ENCODE measurements around the gene RRAGB.
"Not testable (repeated sequence)": the region's sequence is repeated elsewhere in the genome, so short reads cannot be mapped to it uniquely, and the experiment has no call there.

Gene RRAGB, protein sequence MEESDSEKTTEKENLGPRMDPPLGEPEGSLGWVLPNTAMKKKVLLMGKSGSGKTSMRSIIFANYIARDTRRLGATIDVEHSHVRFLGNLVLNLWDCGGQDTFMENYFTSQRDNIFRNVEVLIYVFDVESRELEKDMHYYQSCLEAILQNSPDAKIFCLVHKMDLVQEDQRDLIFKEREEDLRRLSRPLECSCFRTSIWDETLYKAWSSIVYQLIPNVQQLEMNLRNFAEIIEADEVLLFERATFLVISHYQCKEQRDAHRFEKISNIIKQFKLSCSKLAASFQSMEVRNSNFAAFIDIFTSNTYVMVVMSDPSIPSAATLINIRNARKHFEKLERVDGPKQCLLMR

DNA sequence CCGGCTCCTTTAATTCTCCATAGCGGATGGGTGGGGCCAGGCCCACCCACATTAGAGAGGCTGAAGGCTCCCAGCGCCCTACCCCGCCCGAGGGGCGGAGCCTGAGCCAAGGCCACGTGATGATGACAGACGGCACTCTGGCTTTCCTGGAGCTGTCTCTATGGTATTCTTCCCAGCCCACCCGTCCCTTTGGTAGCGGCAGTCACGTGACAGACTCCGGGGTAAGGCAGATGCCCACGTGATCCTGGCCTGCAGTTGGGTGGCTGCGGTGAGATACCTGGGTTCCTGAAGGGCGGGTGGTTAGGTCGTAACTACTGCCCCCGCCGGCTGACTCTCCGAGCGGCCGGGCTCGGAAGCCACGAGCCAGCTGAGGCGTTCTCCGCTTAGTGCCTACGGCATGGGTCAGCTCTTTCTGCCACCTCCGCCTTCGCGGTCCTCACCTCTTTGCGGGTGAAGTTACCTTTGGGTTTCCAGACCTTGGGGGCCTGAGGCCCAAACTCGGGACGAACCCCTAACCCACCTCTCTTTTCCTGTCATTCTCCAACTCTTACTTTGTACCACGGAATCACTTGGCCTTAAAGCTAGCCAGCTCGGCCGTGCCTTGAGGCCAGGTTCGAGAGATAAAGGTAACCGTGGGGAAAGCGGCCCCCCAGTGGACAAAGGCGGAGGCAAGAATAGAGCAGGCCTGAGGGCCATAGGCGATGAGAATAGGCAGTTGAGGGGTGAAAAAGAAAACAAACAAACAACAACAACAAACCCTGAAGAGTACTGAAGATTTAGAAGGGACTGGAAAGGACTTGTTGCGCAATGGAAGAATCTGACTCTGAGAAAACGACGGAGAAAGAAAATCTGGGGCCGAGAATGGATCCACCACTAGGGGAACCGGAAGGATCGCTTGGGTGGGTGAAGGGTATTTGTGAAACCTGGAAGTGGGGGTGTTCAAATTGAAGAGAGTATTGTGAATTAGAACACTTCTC lies at the start of gene RRAGB:
Gene RRAGB, plus strand, starts transcription at position 229 of the 977 bp plus-strand sequence. Its CDS starts 579 bp downstream, at position 808.
- peak; percentile 48 to 87 for DNase-seq

- DNase-seq, result no peak
Measured at GRCh38 chrX:55668084-55668483, 49.5 kb upstream of the RRAGB start.

DNA sequence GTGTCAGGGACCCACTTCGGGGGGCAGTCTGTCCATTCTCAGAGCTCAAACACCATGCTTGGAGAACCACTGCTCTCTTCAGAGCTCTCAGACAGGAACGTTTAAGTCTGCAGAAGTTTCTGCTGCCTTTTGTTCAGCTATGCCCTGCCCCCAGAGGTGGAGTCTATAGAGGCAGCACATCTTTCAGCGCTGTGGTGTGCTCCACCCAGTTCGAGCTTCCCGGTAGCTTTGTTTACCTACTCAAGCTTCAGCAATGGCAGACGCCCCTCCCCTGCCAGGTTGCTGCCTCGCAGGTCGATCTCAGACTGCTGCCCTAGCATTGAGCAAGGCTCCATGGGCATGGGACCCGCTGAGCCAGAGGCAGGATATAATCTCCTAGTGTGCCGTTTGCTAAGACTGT lies 29.0 kb upstream of the RRAGB start:
- DNase-seq, result not testable (repeated sequence)

- no peak for DNase-seq
Measured at GRCh38 chrX:55695227-55696018, 22.1 kb upstream of the RRAGB start.

- no peak for DNase-seq
Measured at GRCh38 chrX:55697381-55697780, 20.2 kb upstream of the RRAGB start.

DNA sequence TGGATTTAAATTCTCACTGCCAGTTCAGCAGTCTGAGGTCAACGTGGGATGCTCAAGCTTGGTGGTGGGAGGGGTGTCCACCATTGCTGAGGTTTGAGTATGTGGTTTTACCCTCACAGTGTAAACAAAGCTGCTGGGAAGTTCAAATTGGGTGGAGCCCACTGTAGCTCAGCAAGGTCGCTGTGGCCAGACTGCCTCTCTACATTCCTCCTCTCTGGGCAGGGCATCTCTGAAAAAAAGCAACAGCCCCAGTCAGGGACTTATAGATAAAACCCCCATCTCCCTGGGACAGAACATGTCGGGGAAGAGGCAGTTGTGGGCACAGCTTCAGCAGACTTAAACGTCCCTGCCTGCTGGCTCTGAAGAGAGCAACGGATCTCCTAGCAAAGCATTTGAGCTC lies 14.9 kb upstream of the RRAGB start:
- no peak for DNase-seq

DNA sequence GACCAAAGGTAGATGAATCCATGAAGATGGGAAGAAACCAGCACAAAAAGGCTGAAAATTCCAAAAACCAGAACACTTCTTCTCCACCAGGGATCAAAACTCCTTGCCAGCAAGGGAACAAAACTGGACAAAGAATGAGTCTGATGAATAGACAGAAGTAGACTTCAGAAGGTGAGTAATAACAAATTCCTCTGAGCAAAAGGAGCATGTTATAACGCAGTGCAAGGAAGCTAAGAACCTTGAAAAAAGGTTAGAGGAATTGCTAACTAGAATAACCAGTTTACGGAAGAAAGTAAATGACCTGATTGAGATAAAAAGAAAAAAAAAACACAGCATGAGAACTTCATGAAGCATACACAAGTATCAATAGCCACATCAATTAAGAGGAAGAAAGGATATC lies 14.1 kb upstream of the RRAGB start:
- DNase-seq, result not testable (repeated sequence)

DNA sequence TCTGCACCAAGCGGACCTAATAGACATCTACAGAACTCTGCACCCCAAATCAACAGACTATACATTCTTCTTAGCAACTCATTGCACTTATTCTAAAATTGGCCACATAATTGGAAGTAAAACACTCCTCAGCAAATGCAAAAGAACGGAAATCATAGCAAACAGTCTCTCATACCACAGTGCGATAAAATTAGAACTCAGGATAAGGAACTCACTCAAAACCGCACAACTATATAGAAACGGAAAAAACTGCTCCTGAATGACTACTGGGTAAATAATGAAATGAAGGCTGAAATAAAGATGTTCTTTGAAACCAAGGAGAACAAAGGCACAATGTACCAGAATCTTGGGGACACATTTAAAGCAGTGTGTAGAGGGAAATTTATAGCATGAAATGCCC lies 12.5 kb upstream of the RRAGB start:
- DNase-seq, result not testable (repeated sequence)

DNA sequence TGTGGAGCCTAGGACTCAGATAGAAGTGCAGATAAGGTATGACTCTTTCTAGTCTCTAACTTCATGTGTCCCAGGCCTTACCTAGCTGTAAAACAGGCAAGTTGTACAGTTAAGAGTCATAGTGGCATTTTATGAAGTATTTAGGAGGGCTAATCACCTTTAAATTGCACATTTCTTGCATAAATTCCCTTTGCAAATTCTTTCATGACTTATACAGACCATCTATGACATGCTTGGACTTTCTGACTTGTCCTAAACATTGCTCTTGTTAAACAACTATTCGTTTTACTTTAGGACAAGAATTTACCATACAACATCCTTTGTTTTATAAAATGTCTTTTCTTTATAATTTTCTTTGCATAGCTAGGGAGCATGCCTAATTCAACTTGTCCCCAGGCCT lies 7.8 kb upstream of the RRAGB start:
- DNase-seq, result no peak

DNA sequence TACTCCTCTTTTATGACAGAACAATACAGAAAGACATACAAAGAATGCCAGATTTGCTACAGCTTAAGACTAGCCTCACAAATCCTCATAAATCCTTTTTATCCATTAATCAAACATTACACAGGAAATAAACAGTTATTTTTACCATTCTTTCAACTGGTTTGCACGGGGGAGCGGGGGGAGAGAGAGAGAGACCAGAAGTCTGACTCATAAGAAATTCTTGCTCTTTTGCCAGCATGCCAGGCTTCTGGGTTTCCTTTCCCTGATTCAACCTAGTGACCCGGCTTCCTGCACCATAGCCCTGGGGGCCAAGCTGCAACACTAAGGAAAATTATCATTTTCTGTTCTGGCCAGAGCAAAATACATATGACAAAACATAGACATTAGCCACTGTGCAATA lies 6.8 kb upstream of the RRAGB start:
- no peak for DNase-seq

- no peak for DNase-seq
Measured at GRCh38 chrX:55713631-55714030, 3.9 kb upstream of the RRAGB start.

DNA sequence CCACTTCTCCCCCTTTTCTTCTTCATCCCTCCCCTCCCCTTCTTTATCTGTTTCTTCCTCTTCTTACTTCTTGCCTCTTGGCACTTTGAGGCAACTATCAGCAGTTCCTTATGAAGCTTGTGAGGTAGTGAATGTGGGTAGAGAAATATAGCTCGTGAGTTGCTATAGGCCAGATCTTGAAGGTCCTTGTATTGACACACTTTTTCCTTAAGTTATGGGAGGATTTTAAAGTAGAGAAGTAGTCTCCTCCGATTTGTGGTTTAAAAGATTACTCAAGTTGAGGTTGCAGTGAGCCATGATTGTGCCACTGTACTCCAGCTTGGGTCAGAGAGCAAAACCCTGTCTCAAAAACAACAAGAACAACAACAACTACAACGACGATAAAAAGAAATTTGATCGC lies 3.4 kb upstream of the RRAGB start:
- no peak for DNase-seq

GRCh38 chrX:55715847-55716246 lies 1.7 kb upstream of the RRAGB start:
- DNase-seq, result no peak

- no peak for DNase-seq
Measured at GRCh38 chrX:55716937-55717336, 612 bp upstream of the RRAGB start.

DNA sequence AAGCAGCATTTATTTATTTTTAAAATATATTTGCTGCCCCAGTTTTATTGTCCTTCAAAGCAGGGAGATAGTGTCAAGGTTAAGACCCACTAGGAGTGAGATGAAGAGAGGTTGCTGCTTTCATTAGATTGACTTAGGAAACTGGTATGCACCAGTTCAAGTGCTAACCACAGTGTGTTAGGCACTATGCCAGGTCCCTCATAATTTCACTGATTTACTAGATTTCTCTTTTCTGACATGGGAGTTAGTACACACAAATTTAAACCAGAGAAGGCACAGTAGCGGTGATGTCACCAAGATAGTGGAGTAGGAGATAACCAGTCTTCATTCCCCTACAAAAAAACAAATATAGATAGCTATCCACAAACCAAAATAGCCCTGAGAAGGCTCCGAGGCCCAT lies 14.3 kb downstream of the RRAGB start:
- DNase-seq, result no peak

GRCh38 chrX:55738969-55739368 lies 21.4 kb downstream of the RRAGB start:
- no peak for DNase-seq

DNA sequence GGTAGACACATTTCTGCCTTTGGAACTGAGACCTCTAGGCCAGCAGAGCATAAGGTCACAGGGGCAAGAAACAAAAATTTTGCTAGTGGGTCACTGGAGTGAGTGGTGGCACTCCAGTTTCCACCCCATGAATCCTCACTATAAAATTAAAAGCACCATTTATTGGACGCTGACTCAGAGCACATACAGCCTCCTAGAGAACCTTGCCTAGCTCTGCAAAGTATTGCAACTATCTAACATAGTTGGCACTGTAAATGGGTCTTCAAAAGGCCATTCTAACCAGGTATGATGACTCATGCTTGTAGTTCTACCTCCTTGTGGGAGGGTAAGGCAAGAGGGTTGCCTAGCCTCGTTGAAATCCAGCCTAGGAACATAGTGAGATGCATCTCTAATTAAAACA lies 25.1 kb downstream of the RRAGB start:
- no peak for DNase-seq

GRCh38 chrX:55748463-55748862 lies 30.9 kb downstream of the RRAGB start:
- not testable (repeated sequence) for DNase-seq

GRCh38 chrX:55750256-55750655 lies 32.7 kb downstream of the RRAGB start:
- DNase-seq, result no peak

GRCh38 chrX:55754861-55755294 lies 37.3 kb downstream of the RRAGB start:
- no peak for DNase-seq

DNA sequence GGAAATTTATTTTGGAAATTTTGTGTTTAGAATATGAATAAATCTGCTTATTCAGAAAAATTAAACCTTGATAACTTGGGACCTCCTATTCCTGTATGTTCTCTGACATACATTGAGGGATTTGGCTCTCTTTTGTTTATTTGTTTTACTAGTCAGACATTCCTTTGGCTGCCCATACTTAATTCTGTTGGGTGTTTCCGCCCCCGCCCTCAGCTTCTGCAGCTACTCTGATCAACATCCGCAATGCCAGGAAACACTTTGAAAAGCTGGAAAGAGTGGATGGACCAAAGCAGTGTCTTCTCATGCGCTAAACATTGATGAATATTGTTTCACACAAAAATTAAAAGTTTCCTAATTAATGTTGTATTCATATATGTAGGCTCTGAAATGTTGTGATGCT lies 40.5 kb downstream of the RRAGB start:
- no peak for DNase-seq

- DNase-seq, result no peak
Measured at GRCh38 chrX:55759478-55759877, 41.9 kb downstream of the RRAGB start.

DNA sequence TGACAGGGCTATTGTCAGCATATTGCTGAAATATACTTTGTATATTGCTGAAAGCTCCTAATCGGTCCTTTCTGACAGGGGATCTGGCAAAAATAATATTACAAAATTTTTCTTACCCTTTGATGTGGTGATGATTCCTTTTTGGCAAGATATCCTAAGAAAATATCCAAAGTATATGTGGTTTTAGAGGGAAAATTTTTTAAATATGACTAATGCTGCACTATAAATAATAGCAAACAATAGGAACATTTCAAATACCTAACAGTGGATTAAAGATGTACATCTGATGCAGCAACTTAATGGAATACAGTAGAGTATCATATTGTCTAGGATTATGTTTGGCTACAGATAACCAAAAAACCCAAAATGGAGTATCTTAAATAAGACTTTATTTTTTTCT lies 49.6 kb downstream of the RRAGB start:
- no peak for DNase-seq
